Endothelial cell of umbilical vein (primary cell): Measurements from ENCODE around the gene EEA1. TPM values are rescaled to one million over a fixed set of nuclear protein-coding genes. Genes with fewer than 3 reads are reported as not detected.

Source experiments
- BruUV-seq: library from RNA; stranded (reverse); fragments of 400-500 nt; replicated peaks from 2 replicates; lab custom pipeline; 2021; lab: Mats Ljungman, UMichigan
- CTCF ChIA-PET: fragments of 300-600, 350-600 bp; sonication (Branson Sonifier 250); formaldehyde crosslinking; loops from one replicate; lab custom pipeline; 2021; ENCODE audit warnings: antibody characterized with exemption, inconsistent platforms; lab: Charles Lee
- POLR2A ChIA-PET: fragments of 300-600, 350-600 bp; sonication (Branson Sonifier 250); formaldehyde crosslinking; loops from one replicate; lab custom pipeline; 2021; ENCODE audit warnings: antibody characterized with exemption, inconsistent platforms; lab: Charles Lee
- DNase-seq: peaks from one replicate; pipeline ENCODE4 v3.0.0-alpha.2; 2011; ENCODE audit warnings: low read depth, low spot score
- FAIRE-seq: peaks from 2 replicates; lab custom pipeline; 2011; peaks lifted over from hg19 to GRCh38; lab: Jason Lieb, UNC
- H2AFZ ChIP-seq: 2 replicates; pipeline ENCODE4 v1.6.0; 2012; ENCODE audit warnings: low read depth, low read length, control low read depth, inconsistent platforms
- H3K27ac ChIP-seq: 2 replicates; pipeline ENCODE4 v1.5.1; 2011; ENCODE audit warnings: low read depth, mild to moderate bottlenecking, control low read depth, low read length, moderate library complexity; ENCODE audit not compliant: insufficient read depth
- H3K27me3 ChIP-seq, 2 experiments: 2 replicates each; pipeline versions ENCODE4 v1.6.0 to v1.6.1; 2011; ENCODE audit warnings: low read length in 2 of 2, mixed read lengths in 1 of 2; ENCODE audit not compliant: control insufficient read depth in 2 of 2, insufficient read depth in 2 of 2
- H3K36me3 ChIP-seq, 2 experiments: 2 replicates in 1 of 2; 3 replicates in 1 of 2; pipeline ENCODE4 v1.5.1; 2011; ENCODE audit warnings: low read length in 2 of 2, mild to moderate bottlenecking in 1 of 2, moderate library complexity in 1 of 2; ENCODE audit not compliant: control insufficient read depth in 2 of 2, insufficient read depth in 2 of 2; ENCODE audit errors: extremely low read depth in 1 of 2
- H3K4me1 ChIP-seq: 3 replicates; pipeline ENCODE4 v1.5.1; 2011; ENCODE audit warnings: mild to moderate bottlenecking, low read length; ENCODE audit not compliant: control insufficient read depth, insufficient read depth; ENCODE audit errors: extremely low read depth
- H3K4me2 ChIP-seq: 2 replicates; pipeline ENCODE4 v1.6.1; 2011; ENCODE audit warnings: low read length, control low read depth, mixed read lengths; ENCODE audit not compliant: insufficient read depth
- H3K4me3 ChIP-seq, 3 experiments: fragments of 200-600 bp in 1 of 3; sonication (generic), shearing (Covaris generic) in 1 of 3; replicated peaks in 1 of 3; 2 replicates each; pipeline ENCODE4 v1.5.1; 2011 to 2016; ENCODE audit warnings: control low read depth in 3 of 3, low read length in 3 of 3, mild to moderate bottlenecking in 2 of 3, inconsistent platforms in 1 of 3, low read depth in 1 of 3, moderate library complexity in 1 of 3; ENCODE audit not compliant: insufficient read depth in 1 of 3
- H3K79me2 ChIP-seq: 2 replicates; pipeline ENCODE4 v1.6.0; 2012; ENCODE audit warnings: low read length, inconsistent platforms; ENCODE audit not compliant: control insufficient read depth, insufficient read depth
- H3K9ac ChIP-seq: replicated peaks from 2 replicates; pipeline ENCODE3; 2011; ENCODE audit warnings: low read length, control low read depth; ENCODE audit not compliant: insufficient read depth; ENCODE audit errors: extremely low read depth
- H3K9me1 ChIP-seq: replicated peaks from 3 replicates; pipeline ENCODE4 v1.6.0; 2011; ENCODE audit warnings: mild to moderate bottlenecking, low read length; ENCODE audit not compliant: control insufficient read depth, insufficient read depth; ENCODE audit errors: extremely low read depth
- H3K9me3 ChIP-seq: replicated peaks from 2 replicates; pipeline ENCODE4 v1.5.1; 2012; ENCODE audit warnings: low read length, inconsistent platforms; ENCODE audit not compliant: control insufficient read depth, insufficient read depth
- H4K20me1 ChIP-seq: replicated peaks from 2 replicates; pipeline ENCODE3; 2011; ENCODE audit warnings: mild to moderate bottlenecking, low read length; ENCODE audit not compliant: control insufficient read depth, insufficient read depth; ENCODE audit errors: extremely low read depth
- CTCF ChIP-seq, 2 donors: IDR thresholded peaks; 1 replicate in 1 of 2; 2 replicates in 1 of 2; pipeline ENCODE4 v1.5.1; 2011; ENCODE audit warnings: low read length in 2 of 2, mild to moderate bottlenecking in 2 of 2, moderate library complexity in 2 of 2, control low read depth in 1 of 2, inconsistent platforms in 1 of 2, low read depth in 1 of 2; ENCODE audit not compliant: insufficient read depth in 1 of 2; ENCODE audit errors: extremely low read depth in 1 of 2
- EZH2 ChIP-seq: IDR thresholded peaks from 2 replicates; pipeline ENCODE4 v1.6.1; 2012; ENCODE audit warnings: borderline replicate concordance, low read depth, mild to moderate bottlenecking, moderate library complexity, low read length, inconsistent platforms; ENCODE audit not compliant: severe bottlenecking
- FOS ChIP-seq: IDR thresholded peaks from 2 replicates; pipeline ENCODE4 v1.6.1; 2011; ENCODE audit warnings: mild to moderate bottlenecking, low read length, moderate library complexity, borderline replicate concordance; ENCODE audit not compliant: insufficient read depth
- GATA2 ChIP-seq: IDR thresholded peaks from 2 replicates; pipeline ENCODE4 v1.7.0; 2011; ENCODE audit warnings: low read depth, mild to moderate bottlenecking, moderate library complexity, mixed read lengths, low read length; ENCODE audit not compliant: insufficient read length, insufficient read depth
- JUN ChIP-seq: IDR thresholded peaks from 2 replicates; pipeline ENCODE4 v1.6.1; 2011; ENCODE audit warnings: borderline replicate concordance, low read depth; ENCODE audit not compliant: insufficient read length, insufficient read depth
- MAX ChIP-seq: IDR thresholded peaks from 2 replicates; pipeline ENCODE4 v1.6.1; 2011; ENCODE audit not compliant: insufficient read depth, insufficient read length
- MYC ChIP-seq: IDR thresholded peaks from one replicate; pipeline ENCODE4 v1.6.1; 2011; ENCODE audit warnings: mild to moderate bottlenecking, low read depth, low read length
- POLR2A ChIP-seq: IDR thresholded peaks from 2 replicates; pipeline ENCODE4 v1.6.1; 2012; ENCODE audit warnings: low read depth, mild to moderate bottlenecking, control low read depth, low read length
- POLR2AphosphoS5 ChIP-seq: IDR thresholded peaks from 2 replicates; pipeline ENCODE4 v1.6.1; 2012; ENCODE audit warnings: low read depth, mild to moderate bottlenecking, control low read depth, low read length, moderate library complexity; ENCODE audit not compliant: insufficient read depth
- dilution Hi-C: fragments of 300-500 bp; cut with MboI; formaldehyde crosslinking; loops from one replicate; pipeline ENCODE4 v1.15.0; 2019; ENCODE audit warnings: low sequenced_read_pairs; ENCODE audit not compliant: extremely low pct_ligation_motif_present
- intact Hi-C: fragments of 100-400 bp; cut with micrococcal nuclease; formaldehyde crosslinking; loops from one replicate; pipeline ENCODE4 v1.10.0; 2022
- polyA plus RNA-seq, 4 experiments: library from polyadenylated mRNA; depleted of rRNA in 3 of 4; stranded (reverse) in 3 of 4; unstranded in 1 of 4; fragments of >200 nt; gene quantifications; 2 replicates each; pipeline versions ENCODE4 v1.2.1 to v1.2.3, GENCODE V29; 2011 to 2012; ENCODE audit warnings: missing spikeins in 1 of 4
- total RNA-seq: library from RNA; stranded (reverse); gene quantifications from 2 replicates; pipeline ENCODE4 v1.2.3, GENCODE V29; 2021

Gene EEA1
- total and polyA plus RNA-seq, 2 donors (not counting 3 experiments of a cell fraction or from before 2014, with no cell fraction given) = 2.6 to 38.8 TPM

- Histone ChIP-seq H3K4me2 (no peak overlapping the region), H3K79me2 (peaks cover 4% of the 10 kb centered on the region), H2AFZ (no peak overlapping the region), H3K9ac (no peak overlapping the region), H3K9me1 (no peaks in the 10 kb centered on the region), H3K27me3 (no peaks in the 10 kb centered on the region), H3K4me3 (no peak overlapping the region), H3K4me1 (no peaks in the 10 kb centered on the region), H3K27ac (no peak overlapping the region), H3K36me3 (peaks cover 3 to 8% of the 10 kb centered on the region in 2 experiments), H3K9me3 (no peaks in the 10 kb centered on the region), H4K20me1 (no peaks in the 10 kb centered on the region)
- DNase-seq (no peak), FAIRE-seq (no peak)
- CTCF ChIA-PET = interaction anchor here (0.8 to 3.9 kb wide), 4 partner anchors 10 to 559 kb away, joined by 3 to 12 read pairs (median 5); no protein-coding TSS in a partner anchor
- POLR2A ChIA-PET = interaction anchor here (0.7 kb wide), 1 partner anchor 113 kb away, joined by 3 read pairs; no protein-coding TSS in a partner anchor
- intact Hi-C loops (no loop called here), dilution Hi-C loops (no loop called here)
- no TSS peak for BruUV-seq
- TF ChIP-seq EZH2 (no peak), FOS (no peak), POLR2A (no peak), GATA2 (no peak), MAX (no peak), CTCF (IDR thresholded peaks at IDR 0.05; ENCODE audit: extremely low read depth in 1 of 2, insufficient read depth in 1 of 2, low read depth in 1 of 2, low read length in 2 of 2) (no peak), POLR2AphosphoS5 (no peak), MYC (no peak), JUN (no peak)
Measured at GRCh38 chr12:92860521-92860920, 68.6 kb downstream of the EEA1 start.
